ENCODE measurements around the gene TTLL6. TPM values are rescaled to one million over a fixed set of nuclear protein-coding genes. Genes with fewer than 3 reads are reported as not detected.

Gene TTLL6
- total RNA-seq, 1 donor from 2014 or later: not detected

- no peak for DNase-seq (ENCODE audit: low spot score)
Measured at GRCh38 chr17:48738803-48739526, 78.1 kb downstream of the TTLL6 start.

GRCh38 chr17:48738424-48738802 is 78.6 kb downstream of the TTLL6 start:
- DNase-seq (ENCODE audit: low spot score): no peak

GRCh38 chr17:48737330-48738043 is 79.5 kb downstream of the TTLL6 start:
- DNase-seq (ENCODE audit: low spot score): no peak

- DNase-seq (ENCODE audit: low spot score): no peak
Measured at GRCh38 chr17:48735062-48735351, 82.0 kb downstream of the TTLL6 start.

- no peak for DNase-seq (ENCODE audit: low spot score)
Measured at GRCh38 chr17:48734333-48735061, 82.5 kb downstream of the TTLL6 start.

GRCh38 chr17:48733632-48734328 is 83.2 kb downstream of the TTLL6 start:
- no peak for DNase-seq (ENCODE audit: low spot score)

GRCh38 chr17:48732688-48733629 is 84.1 kb downstream of the TTLL6 start:
- DNase-seq (ENCODE audit: low spot score): no peak

- no peak for DNase-seq (ENCODE audit: low spot score)
Measured at GRCh38 chr17:48731355-48731754, 85.7 kb downstream of the TTLL6 start.

- DNase-seq (ENCODE audit: low spot score): no peak
Measured at GRCh38 chr17:48730240-48730550, 86.8 kb downstream of the TTLL6 start.

- DNase-seq (ENCODE audit: low spot score): no peak
Measured at GRCh38 chr17:48729335-48730239, 87.4 kb downstream of the TTLL6 start.

GRCh38 chr17:48728232-48729231 is 88.5 kb downstream of the TTLL6 start, which contains the start of gene HOXB13:
Gene HOXB13 (minus strand): TSS chr17:48728750. CDS start chr17:48728593, 157 bp downstream.
- DNase-seq (ENCODE audit: low spot score): no peak

- no peak for DNase-seq (ENCODE audit: low spot score)
Measured at GRCh38 chr17:48727415-48728175, 89.4 kb downstream of the TTLL6 start.

- DNase-seq (ENCODE audit: low spot score): no peak
Measured at GRCh38 chr17:48726916-48727286, 90.1 kb downstream of the TTLL6 start.

- no peak for DNase-seq (ENCODE audit: low spot score)
Measured at GRCh38 chr17:48726114-48726915, 90.7 kb downstream of the TTLL6 start.

GRCh38 chr17:48725288-48726064 is 91.6 kb downstream of the TTLL6 start:
- no peak for DNase-seq (ENCODE audit: low spot score)

GRCh38 chr17:48725004-48725287 is 92.1 kb downstream of the TTLL6 start:
- no peak for DNase-seq (ENCODE audit: low spot score)

Measured in umbilical cord (tissue), 2 donors.